ENCODE results near the gene AXIN1. TPM values are rescaled to one million over a fixed set of nuclear protein-coding genes. Genes with fewer than 3 reads are reported as not detected.

Gene AXIN1
- total RNA-seq, 2 donors from 2014 or later, result 20.1 to 29.1 TPM

DNA sequence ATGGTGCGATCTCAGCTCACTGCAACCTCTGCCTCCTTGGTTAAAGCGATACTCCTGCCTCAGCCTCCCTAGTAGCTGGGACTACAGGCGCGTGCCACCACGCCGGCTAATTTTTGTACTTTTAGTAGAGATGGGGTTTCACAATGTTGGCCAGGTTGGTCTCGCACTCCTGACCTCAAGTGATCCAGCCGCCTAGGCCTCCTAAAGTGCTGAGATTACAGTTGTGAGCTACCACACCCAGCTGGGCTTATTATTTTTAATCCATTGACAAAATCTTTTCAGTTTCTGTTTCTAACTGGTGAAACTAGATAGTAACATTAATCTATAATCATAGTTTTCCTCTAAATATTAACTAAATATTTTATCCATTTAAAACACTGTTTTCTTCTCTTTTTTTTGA, 112.0 kb downstream of the AXIN1 start:
- no peak for DNase-seq (ENCODE audit: low spot score)
- Mint-ChIP-seq H3K27me3 (no peaks in the 10 kb centered on the region), H3K4me3 (no peak overlapping the region), H3K36me3 (no peaks in the 10 kb centered on the region), H3K9me3 (no peaks in the 10 kb centered on the region), H3K4me1 (ENCODE audit: low read depth in 2 of 2) (peaks cover 7 to 23% of the 10 kb centered on the region in 2 donors), H3K27ac (no peak overlapping the region)
- no peak for ATAC-seq

- no peak for DNase-seq (ENCODE audit: low spot score)
- no peak overlapping the region for H3K4me3 Mint-ChIP-seq
- ATAC-seq, result no peak
- no peaks in the 10 kb centered on the region for H3K36me3 Mint-ChIP-seq
- no peaks in the 10 kb centered on the region for H3K27me3 Mint-ChIP-seq
- H3K4me1 Mint-ChIP-seq (ENCODE audit: low read depth in 2 of 2), result peaks cover 13 to 27% of the 10 kb centered on the region in 2 donors
- no peaks in the 10 kb centered on the region for H3K9me3 Mint-ChIP-seq
- no peak overlapping the region for H3K27ac Mint-ChIP-seq
Measured at GRCh38 chr16:239948-240277, 112.6 kb downstream of the AXIN1 start.

Other genes with a start within 250 kb of the AXIN1 start
- 10 to 100 TPM; 33.3 to 68.5 TPM for gene NPRL3, start 214.1 kb downstream of the AXIN1 start, total RNA-seq
- gene HBZ, start 200.1 kb downstream of the AXIN1 start, total RNA-seq, result not detected
- not detected for gene HBM, start 186.7 kb downstream of the AXIN1 start, total RNA-seq
- not detected for gene HBA2, start 179.8 kb downstream of the AXIN1 start, total RNA-seq
- gene HBA1, start 176.0 kb downstream of the AXIN1 start, total RNA-seq, result 1 to 10 TPM in 1 of 2 donors, not detected in 1; 4.6 TPM
- not detected for gene HBQ1, start 172.3 kb downstream of the AXIN1 start, total RNA-seq
- gene LUC7L, start 123.3 kb downstream of the AXIN1 start, total RNA-seq, result 100 to 1,000 TPM in 1 of 2 donors, 10 to 100 TPM in 1; 54.2 to 115 TPM
- gene FAM234A, start 117.9 kb downstream of the AXIN1 start, total RNA-seq, result 10 to 100 TPM; 10.5 to 13.0 TPM
- gene RGS11, start 76.8 kb downstream of the AXIN1 start, total RNA-seq, result not detected
- gene ARHGDIG, start 72.1 kb downstream of the AXIN1 start, total RNA-seq, result not detected
- gene PDIA2, start 69.6 kb downstream of the AXIN1 start, total RNA-seq, result not detected
- gene MRPL28, start 17.8 kb upstream of the AXIN1 start, total RNA-seq, result 10 to 100 TPM; 80.6 to 98.6 TPM
- 10 to 100 TPM; 39.4 to 46.8 TPM for gene PGAP6, start 29.3 kb upstream of the AXIN1 start, total RNA-seq
- gene NME4, start 44.5 kb upstream of the AXIN1 start, total RNA-seq, result 1 to 10 TPM; 2.7 to 9.1 TPM
- 10 to 100 TPM in 1 of 2 donors, 1 to 10 TPM in 1; 4.5 to 28.6 TPM for gene DECR2, start 49.2 kb upstream of the AXIN1 start, total RNA-seq
- 10 to 100 TPM; 21.9 to 53.4 TPM for gene RAB11FIP3, start 72.9 kb upstream of the AXIN1 start, total RNA-seq
- gene CAPN15, start 175.0 kb upstream of the AXIN1 start, total RNA-seq, result 100 to 1,000 TPM; 139 to 201 TPM
- gene PRR35, start 207.7 kb upstream of the AXIN1 start, total RNA-seq, result under 1 TPM; 0.12 to 0.64 TPM
- under 1 TPM; 0.33 to 0.48 TPM for gene NHLRC4, start 214.3 kb upstream of the AXIN1 start, total RNA-seq
- gene PIGQ, start 217.2 kb upstream of the AXIN1 start, total RNA-seq, result 10 to 100 TPM; 27.6 to 60.9 TPM
- 10 to 100 TPM; 16.7 to 18.7 TPM for gene RAB40C, start 237.3 kb upstream of the AXIN1 start, total RNA-seq

Data from natural killer cell treated with Interleukin-12 subunit alpha and Interleukin-12 subunit beta and Interleukin-15 and Interleukin-18, amount 100 ng/mL, for 72 hours (primary cell).